ENCODE data around the gene NUDT14. TPM values are rescaled to one million over a fixed set of nuclear protein-coding genes. Genes with fewer than 3 reads are reported as not detected.

Gene NUDT14
- total RNA-seq = 18.2 TPM

DNA sequence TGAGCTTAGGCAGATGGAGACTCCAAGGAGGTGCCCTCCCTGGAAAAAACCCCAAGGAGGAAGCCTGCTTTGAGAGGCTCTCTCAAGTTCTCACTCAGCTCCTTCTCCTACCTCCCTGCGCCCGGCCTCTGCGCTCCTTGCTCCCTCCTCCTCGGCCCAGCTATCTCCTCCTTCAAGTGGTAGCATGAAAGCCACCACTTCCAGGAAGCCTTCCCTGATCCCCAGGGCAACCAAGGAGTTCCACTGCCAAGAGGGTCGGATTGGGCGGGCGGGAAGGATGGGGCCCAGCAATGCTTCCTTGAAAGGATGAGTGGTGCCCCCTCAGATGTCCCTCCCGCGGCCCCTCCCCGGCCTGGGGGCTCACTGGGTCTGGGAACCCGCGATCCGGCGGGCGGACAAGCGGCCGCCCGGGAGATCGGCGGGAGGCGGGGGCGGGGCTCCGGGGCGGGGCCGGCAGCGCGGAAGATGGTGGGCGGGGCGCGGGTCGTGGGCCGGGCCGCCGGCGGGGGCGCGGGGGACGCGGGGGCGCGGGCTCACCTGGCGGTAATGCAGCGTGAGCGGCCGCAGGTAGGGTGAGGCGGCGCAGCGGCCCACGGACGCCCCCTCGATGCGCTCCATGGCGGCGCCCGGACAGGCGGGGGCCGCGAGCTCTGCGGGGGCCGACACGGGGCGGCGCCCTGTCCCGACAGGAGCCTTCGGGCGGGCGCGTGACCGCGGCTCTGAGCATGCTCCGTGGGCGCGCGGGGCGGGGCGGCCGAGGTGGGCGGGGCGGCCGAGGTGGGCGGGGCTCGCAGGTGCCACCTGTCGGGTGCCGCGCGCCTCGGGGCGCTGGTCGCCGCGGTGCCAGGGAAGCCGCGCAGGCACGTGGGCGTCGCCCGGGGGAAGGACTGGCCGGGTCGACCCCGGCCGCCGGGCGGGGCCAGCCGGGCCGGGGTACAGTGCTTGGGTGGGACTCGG is at the start of gene NUDT14:
Gene NUDT14 (minus strand): TSS at position 721 of the 957 bp plus-strand sequence. CDS start 103 bp downstream, at position 618.
- DNase-seq = peak; percentile 36

GRCh38 chr14:105229099-105229655 is 48.1 kb upstream of the NUDT14 start:
- DNase-seq = no peak

DNA sequence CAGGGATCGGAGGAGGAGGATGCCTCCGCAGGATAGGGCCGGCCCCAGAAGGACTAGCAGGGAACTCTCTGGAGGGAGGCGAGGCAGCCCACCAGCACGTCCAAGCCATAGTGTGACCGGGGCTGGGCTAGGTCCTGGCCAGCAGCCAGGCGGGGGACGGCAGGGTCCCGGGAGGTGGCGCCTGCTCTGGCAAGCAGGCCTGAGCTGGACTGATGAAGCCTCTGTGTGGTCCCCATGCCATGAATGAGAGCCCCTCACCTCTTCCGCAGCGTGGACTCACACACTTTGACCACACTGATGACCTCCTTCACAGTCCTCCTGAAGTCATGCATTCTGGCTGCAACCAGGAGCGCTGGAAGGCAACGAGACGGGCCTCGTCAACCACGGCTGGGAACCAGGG is 47.5 kb upstream of the NUDT14 start:
- DNase-seq = no peak

- DNase-seq = no peak
Observed at GRCh38 chr14:105227346-105227745, 46.2 kb upstream of the NUDT14 start.

DNA sequence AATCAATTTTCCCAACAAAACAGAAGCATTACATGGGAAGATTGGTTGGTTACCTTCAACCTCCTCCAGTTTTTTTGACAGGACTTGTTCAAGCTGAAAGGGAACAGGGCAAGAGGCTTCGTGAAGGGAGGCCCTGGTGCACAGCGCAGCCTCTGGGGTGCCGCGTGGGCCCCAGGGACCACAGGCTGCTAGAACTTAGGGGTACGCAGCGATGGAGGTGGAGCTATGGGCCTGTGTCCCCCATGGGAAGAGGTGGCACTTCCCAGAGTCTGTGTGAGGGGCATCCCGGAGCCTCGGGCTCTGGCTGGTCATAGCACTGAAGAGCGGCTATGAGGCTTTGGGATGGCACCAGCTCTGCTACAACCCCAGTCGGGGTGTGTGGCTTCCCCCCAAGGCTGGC is 45.1 kb upstream of the NUDT14 start:
- no peak for DNase-seq

GRCh38 chr14:105224845-105225570 is 43.9 kb upstream of the NUDT14 start:
- no peak for DNase-seq

DNA sequence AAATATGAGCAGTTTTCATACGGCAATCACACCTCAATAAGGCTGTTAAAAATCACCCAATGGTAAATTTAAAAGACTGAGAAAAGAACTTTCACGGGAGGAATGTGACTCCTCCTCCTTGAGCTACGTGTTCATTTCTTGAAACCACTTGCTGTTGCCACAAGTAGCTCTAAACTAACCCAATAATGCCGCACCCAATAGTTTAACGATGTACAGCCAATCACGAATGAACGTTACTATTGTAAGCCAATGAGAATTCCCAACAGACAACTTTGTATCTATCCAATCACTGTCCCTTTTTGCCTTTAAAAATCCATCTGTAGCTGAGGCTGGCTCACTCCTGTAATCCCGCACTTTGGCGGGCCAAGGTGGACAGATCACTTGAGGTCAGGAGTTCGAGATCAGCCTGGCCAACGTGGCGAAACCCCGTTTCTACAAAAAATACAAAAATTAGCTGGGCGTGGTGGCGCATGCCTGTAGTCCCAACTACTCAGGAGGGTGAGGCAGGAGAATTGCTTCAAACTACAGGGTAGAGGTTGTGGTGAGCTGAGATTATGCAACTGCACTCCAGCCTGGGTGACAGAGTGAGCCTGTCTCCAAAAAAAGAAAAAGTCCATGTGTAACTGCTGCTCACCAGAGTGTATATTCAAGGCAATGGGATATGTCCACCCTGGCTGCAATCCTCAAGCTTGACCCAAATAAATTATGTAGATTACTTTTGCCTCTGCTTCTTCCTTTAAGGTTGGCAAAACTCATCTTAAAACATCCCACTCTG is 42.8 kb upstream of the NUDT14 start:
- DNase-seq = no peak

DNA sequence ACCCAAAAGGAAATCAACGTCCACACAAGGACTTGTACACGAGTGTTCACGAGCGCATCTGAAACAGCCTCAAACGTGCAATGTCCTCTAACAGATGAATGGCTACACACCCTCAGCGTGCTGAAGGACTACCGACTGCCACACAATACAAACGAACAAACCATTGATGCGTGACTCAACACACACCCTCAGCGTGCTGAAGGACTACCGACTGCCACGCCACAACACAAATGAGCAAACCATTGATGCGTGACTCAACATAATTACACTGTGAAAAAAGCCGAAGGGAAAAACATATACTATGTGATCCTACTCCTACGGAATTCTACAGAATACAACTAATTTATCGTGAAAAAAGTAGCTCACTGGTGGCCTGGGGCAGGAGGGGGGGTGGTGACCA is 42.1 kb upstream of the NUDT14 start:
- DNase-seq = no peak

- no peak for DNase-seq
Observed at GRCh38 chr14:105221598-105222178, 40.6 kb upstream of the NUDT14 start.

- no peak for DNase-seq
Observed at GRCh38 chr14:105220699-105221597, 39.8 kb upstream of the NUDT14 start.

DNA sequence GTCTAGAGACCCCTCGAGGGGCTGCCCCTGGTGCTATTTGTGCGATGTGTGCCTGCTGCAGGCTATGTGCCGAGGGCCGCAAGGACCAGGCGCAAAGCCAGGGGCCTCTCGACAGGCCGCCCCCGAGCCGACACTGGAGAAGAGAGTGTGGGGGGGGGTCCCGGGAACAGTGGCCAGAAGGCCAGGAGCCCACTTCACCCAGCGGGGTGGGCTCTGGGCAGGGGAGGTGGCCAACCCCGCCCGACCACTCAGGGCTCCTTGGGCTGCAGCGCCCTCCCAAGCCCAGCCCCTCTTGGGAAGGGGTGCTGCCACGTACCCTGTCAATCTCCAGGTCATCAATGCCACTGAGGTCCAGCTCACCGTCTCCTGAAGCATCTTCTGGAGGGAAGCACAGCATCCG is 38.6 kb upstream of the NUDT14 start:
- no peak for DNase-seq

- no peak for DNase-seq
Observed at GRCh38 chr14:105219043-105219612, 38.0 kb upstream of the NUDT14 start.

- no peak for DNase-seq
Observed at GRCh38 chr14:105218611-105219010, 37.5 kb upstream of the NUDT14 start.

DNA sequence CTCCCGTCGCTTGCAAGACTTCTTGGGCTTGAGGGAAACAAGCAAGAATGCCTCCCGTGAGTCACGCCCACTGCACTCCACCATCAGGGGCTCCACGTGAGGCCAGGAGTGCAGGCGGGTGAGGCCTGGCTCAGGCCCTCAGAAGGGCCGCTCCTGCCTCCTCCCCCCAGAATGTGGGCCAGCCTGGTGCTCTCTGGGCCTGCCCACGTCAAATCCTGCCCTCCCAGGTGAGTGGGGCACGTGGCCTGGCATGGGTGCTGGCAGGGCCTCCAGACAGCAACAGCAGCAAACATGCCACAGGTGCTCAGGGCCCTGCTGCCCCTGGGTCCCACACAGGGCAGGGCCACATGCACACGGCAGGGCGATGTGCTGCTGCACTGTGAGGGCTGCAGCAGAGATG is 36.7 kb upstream of the NUDT14 start:
- no peak for DNase-seq

- no peak for DNase-seq
Observed at GRCh38 chr14:105216490-105217247, 35.6 kb upstream of the NUDT14 start.

- DNase-seq = no peak
Observed at GRCh38 chr14:105215602-105216001, 34.5 kb upstream of the NUDT14 start.

DNA sequence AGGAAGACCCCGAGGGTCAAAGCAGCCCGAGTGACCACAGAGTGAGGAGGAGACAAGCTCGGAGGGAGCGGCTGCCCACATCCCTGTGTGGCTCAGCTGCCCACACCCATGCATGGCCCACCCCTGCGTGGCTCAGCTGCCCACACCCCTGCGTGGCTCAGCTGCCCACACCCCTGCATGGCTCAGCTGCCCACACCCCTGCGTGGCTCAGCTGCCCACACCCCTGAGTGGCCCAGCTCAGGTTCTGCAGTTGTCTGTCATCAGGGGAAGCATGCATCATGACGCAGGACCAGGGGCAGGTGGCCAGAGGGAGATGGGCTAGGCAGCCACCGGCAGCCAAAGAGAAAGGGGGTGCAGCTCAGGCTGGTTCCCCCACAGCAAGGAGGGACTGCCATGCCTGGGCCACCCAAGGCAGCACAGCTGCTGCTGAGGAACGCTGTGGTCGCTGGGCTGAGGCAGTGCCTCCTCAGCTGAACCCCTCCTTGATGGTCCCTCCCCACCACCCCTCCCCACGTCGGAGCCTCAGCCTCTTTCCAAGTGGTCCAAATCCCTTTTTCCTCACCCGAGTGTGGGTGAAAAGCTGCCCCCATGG is 33.3 kb upstream of the NUDT14 start:
- DNase-seq = no peak

- no peak for DNase-seq
Observed at GRCh38 chr14:105213361-105213760, 32.2 kb upstream of the NUDT14 start.
